ENCODE data around the gene CACFD1.

The CACFD1 gene

DNA sequence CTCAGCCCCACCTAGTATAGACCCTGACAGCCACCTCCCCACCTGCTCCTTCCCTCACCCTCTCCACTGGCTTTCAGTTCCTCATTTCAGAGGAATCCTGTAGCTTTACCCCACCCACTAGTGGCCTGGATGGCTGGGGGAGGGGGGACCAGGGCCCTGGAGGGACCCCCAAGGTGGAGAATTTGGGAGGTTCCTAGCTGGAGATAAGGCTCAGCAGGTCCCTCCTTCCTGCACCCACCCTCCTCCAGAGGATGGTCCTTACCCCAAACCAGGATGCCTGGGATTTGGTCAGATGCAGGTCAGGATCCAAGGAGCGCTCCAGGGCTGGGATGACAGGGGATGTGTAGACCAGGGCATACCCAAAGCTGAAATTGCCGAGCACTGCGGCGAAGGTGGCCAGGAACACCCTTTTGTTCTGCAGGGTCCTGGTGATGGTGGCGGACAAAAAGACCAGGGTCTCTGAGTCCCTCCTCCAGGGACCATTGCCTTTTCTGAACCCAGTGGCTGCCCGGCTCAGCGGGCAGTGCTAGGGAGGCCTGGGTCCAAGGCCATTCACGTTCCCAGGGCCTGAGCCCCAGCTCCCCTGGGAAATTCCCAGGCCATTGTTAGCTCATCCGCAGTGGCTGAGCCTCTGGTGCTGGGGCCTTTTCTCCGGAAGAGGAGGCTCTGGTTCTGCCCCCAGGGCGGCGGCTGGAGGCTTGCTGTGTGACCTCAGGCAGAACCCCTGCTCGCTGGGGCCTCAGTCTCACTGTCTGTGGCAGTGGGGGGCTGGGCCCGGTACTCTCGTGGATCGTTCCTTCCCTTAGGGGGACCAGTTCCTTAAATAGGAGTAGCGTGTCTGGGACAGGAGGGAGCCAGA lies 18.4 kb downstream of the CACFD1 start:
- ChIA-PET CTCF (interaction anchor here (1.0 to 1.6 kb wide), 7 partner anchors 8 to 299 kb away, joined by 3 to 5 read pairs (median 4); no protein-coding TSS in a partner anchor), POLR2A (interaction anchor here (1.7 to 2.1 kb wide), 3 partner anchors 10 to 130 kb away, joined by 4 to 8 read pairs (median 7); partner anchors contain the start of genes CACFD1, MED22 and RPL7A)
- no peak for DNase-seq (ENCODE audit: low read depth, low spot score)
- peak overlapping the region; percentile 66 for H3K4me3 ChIP-seq (ENCODE audit: low read depth, low read length)
- TF ChIP-seq, protein P1, sequence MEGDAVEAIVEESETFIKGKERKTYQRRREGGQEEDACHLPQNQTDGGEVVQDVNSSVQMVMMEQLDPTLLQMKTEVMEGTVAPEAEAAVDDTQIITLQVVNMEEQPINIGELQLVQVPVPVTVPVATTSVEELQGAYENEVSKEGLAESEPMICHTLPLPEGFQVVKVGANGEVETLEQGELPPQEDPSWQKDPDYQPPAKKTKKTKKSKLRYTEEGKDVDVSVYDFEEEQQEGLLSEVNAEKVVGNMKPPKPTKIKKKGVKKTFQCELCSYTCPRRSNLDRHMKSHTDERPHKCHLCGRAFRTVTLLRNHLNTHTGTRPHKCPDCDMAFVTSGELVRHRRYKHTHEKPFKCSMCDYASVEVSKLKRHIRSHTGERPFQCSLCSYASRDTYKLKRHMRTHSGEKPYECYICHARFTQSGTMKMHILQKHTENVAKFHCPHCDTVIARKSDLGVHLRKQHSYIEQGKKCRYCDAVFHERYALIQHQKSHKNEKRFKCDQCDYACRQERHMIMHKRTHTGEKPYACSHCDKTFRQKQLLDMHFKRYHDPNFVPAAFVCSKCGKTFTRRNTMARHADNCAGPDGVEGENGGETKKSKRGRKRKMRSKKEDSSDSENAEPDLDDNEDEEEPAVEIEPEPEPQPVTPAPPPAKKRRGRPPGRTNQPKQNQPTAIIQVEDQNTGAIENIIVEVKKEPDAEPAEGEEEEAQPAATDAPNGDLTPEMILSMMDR (IDR thresholded peaks at IDR 0.05; ENCODE audit: insufficient read depth, low read length, missing control alignments): no peak

DNA sequence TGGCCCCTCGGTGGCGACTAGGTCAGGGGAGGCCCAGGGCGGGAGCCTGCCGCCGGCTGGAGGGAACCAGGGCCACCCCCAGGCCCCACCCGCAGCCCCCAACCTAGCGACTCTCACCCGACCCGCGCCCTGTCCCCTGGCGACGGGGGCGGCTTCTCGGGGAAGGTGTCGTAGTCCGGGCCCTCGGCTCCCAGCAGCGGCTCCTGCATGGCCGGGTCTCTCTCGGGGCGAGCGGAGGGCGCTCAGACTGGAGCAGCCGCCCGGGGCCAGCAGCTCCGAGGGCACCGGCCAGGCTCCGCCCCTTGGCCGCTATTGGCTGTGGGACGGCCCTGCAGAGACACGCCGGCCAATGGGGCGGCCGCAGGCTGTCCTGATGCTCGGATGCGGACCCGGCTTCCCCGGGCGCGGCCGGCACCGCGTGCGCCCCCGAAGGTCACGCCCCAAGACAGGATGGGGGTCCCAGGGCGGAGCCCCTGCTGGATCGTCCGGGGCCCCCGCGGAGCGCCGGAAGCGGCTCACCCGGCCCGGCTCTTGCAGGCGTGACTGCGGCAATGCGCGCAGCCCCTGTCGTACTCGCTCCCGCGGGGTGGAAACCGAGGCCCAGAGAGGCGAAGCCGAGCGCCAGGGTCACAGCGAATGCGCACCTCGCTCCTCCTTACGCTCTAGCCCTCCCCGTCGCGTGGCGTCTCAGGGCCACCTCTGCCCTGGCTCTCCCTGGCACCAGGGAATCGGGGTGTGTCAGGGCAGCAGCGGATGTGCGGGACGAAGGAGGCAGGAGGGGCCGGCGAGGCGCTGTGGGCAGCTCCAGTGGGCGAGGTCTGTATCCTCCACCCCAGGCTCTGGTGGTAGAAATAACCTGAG lies 19.3 kb downstream of the CACFD1 start, which contains the start of gene SLC2A6:
Gene SLC2A6 (minus strand): TSS at position 249 of the 861 bp plus-strand sequence. CDS start 40 bp downstream, at position 209.
- H3K4me3 ChIP-seq (ENCODE audit: low read depth, low read length): peak within 1 kb of the TSS; percentile 66
- TF ChIP-seq, protein P1 (IDR thresholded peaks at IDR 0.05; ENCODE audit: insufficient read depth, low read length, missing control alignments): no peak
- POLR2A ChIA-PET: interaction anchor here (0.7 to 2.1 kb wide), 5 partner anchors 11 to 237 kb away, joined by 3 to 8 read pairs (median 4); partner anchors contain the start of genes CACFD1, MED22 and RPL7A
- CTCF ChIA-PET: interaction anchor here (1.1 to 2.5 kb wide), 7 partner anchors 8 to 298 kb away, joined by 3 to 11 read pairs (median 4); no protein-coding TSS in a partner anchor
- DNase-seq (ENCODE audit: low read depth, low spot score): no peak

GRCh38 chr9:133483611-133484010 lies 23.8 kb downstream of the CACFD1 start:
- ChIA-PET CTCF (interaction anchor here (0.8 to 10.0 kb wide), 5 partner anchors 9 to 606 kb away, joined by 3 to 112 read pairs (median 3); partner anchors contain the start of gene AK8), POLR2A (no interaction called here)
- no peak overlapping the region for H3K4me3 ChIP-seq (ENCODE audit: low read depth, low read length)
- TF ChIP-seq, protein P1 (IDR thresholded peaks at IDR 0.05; ENCODE audit: insufficient read depth, low read length, missing control alignments): no peak
- no peak for DNase-seq (ENCODE audit: low read depth, low spot score)

DNA sequence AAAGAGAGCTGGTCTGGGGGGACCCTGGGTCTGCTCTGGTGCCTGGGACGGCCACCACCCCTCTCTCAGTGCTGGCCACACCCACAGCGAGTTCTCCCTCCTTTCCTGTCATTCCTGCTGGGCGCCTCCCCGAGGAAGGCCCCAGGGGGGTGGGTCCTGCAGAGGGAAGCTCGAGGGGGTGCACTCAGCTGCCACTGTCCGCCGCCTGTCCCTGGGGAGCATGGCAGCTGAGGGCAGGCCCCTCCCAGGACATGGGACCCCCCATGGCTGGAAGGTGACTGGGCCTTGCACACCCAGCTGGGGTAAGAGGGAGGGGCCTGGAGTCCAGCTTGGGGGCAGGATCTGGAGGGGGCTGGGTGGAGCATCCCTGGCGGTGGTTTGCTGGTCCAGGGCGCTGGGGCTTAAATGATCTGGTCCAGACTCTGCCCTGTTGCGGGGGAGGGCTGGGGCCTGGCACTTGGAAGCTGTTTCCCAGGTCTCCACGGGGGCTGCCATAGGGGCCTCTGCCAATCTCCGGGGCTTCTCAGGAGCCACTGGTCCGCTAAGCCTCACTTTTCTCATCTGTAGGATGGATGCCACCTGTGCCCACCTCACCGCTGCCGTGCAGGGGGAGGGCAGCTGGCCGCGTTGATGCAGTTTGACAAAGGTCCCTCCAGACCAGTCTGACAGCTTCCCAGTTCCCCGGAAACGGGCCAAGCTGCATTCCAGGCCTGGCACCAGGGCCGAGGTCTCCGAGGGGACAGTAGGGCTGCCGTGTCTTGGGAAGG lies 25.1 kb downstream of the CACFD1 start:
- no peak overlapping the region for H3K4me3 ChIP-seq (ENCODE audit: low read depth, low read length)
- no peak for DNase-seq (ENCODE audit: low read depth, low spot score)
- CTCF ChIA-PET: interaction anchor here (0.7 to 10.0 kb wide), 13 partner anchors 10 to 463 kb away, joined by 3 to 112 read pairs (median 5); partner anchors contain the start of gene CACFD1
- TF ChIP-seq, protein P1 (IDR thresholded peaks at IDR 0.05; ENCODE audit: insufficient read depth, low read length, missing control alignments): no peak
- POLR2A ChIA-PET: interaction anchor here (0.6 kb wide), 1 partner anchor 135 kb away, joined by 3 read pairs; no protein-coding TSS in a partner anchor

- TF ChIP-seq, protein P1 (IDR thresholded peaks at IDR 0.05; ENCODE audit: insufficient read depth, low read length, missing control alignments): no peak
- H3K4me3 ChIP-seq (ENCODE audit: low read depth, low read length): no peak overlapping the region
- POLR2A ChIA-PET: interaction anchor here (0.6 kb wide), 1 partner anchor 136 kb away, joined by 3 read pairs; no protein-coding TSS in a partner anchor
- CTCF ChIA-PET: interaction anchor here (0.7 to 10.0 kb wide), 28 partner anchors 8 to 512 kb away, joined by 3 to 112 read pairs (median 4); partner anchors contain the start of genes CACFD1, SURF1 and SURF2
- DNase-seq (ENCODE audit: low read depth, low spot score): no peak
Observed at GRCh38 chr9:133485531-133486260, 25.9 kb downstream of the CACFD1 start.
